HG02571 (cell line): ENCODE measurements around the gene SPATS1.
A peak's percentile ranks its signal among the peaks of the same experiment; 100 is the strongest.
"Not testable (repeated sequence)": the region's sequence is repeated elsewhere in the genome, so short reads cannot be mapped to it uniquely, and the experiment has no call there.

Experiments
- ATAC-seq: cut with Tn5 transposase; IDR thresholded peaks from one replicate; pipeline ENCODE4 v1.9.1; 2021; ENCODE audit warnings: mild to moderate bottlenecking, moderate library complexity; ENCODE audit not compliant: unreplicated experiment

Gene SPATS1

DNA sequence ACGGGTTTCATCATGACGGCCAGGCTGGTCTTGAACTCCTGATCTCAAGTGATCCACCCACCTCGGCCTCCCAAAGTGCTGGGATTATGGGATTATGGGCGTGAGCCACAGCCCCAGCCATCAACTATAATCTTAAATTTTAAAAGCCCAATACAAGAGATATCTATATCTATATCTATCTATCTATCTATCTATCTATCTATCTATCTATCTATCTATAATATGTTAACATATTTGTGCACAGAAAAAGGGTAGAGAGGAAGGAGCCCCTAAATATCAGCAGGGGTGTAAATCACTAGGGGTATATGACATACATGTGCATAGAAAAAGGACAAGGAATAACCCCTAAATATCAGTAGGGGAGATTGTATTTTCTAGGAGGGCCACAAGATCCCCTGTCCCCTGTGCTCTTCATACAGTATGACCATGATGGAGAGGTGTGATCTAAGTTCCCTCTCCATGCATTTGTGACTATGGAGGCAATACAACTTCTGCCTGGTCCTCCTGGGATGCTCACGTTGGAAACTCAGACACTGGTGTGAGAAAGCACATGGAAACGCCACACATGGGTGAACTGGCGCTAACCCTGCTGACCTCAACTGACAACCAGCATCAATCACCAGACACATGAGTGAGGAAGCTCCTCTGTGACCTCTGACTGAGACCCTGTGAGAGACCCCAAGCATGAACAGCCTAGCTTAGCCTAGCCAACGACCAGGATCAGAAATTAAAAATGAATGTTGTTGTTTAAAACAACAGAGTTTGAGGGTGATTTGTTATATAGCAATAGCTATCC is 1.2 kb upstream of the SPATS1 start:
- ATAC-seq, result no peak

DNA sequence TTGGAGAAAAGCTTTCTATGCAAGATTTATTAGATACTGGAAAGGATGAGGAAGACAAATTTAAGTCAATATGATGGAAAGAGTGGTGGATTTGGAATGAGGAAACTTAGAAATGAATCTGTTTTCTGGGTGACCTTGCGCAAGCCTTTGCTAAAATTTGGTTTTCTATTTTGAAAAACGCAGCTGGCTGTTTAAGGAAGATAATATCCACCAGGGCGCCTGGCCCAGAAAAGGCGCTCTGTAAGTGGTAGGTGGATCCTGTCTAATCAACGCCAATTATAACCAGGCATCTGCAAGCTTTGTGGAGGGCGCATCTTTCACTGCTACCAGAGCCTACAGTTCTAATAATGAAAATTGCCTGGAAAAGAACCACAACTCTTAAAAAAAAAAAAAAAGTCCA is 398 bp upstream of the SPATS1 start:
- no peak for ATAC-seq

GRCh38 chr6:44346818-44347217 is 4.4 kb downstream of the SPATS1 start:
- not testable (repeated sequence) for ATAC-seq

DNA sequence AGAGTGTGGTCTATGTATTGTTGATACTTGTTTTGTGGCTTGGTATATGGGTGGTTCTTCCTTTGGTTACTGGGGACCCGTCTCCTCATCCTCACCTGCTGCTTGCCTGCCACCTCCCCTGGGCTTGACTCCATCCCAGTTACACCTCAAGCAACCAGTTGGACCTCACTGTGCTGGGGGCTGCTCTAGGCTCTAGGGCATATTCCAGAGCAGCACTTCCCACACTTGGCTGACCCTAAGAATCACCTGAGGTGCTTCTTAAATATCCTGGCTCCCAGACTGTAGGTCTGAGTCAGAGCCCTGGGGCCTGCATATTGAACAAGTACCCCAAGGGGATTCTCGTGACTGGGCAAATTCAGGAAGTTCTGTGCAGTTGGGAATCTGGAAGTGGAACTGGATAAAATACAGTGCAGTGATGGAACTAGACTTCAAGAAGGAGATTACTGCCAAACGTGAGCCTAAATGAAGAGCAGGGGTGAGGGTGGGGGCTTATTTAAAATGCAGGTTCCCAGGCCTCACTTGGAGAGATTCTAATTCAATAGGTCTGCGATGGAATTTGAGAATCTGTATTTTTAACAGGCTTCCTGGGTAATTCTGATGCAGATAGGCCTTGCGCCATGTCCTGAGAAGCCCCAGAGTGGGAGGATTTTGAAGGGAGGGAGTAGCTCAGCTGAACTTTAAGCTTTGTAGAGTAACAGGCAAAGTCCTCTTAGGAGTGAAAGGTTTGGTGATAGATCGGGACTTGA is 7.6 kb downstream of the SPATS1 start:
- ATAC-seq, result no peak

DNA sequence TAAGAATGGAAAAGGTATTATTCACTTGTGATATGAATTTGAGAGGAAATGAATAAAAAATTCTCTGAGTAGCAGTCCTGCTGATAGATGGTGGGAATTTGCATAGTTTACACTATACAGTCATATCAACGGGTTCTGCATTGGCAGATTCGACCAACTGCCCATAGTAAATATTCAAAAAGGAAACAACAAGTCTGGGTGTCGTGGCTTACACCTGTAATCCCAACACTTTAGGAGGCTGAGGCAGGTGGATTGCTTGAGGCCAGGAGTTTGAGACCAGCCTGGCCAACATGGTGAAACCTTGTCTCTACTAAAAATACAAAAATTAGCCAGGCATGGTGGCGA is 8.2 kb downstream of the SPATS1 start:
- ATAC-seq, result not testable (repeated sequence)

GRCh38 chr6:44352259-44352658 is 9.8 kb downstream of the SPATS1 start:
- ATAC-seq, result no peak

DNA sequence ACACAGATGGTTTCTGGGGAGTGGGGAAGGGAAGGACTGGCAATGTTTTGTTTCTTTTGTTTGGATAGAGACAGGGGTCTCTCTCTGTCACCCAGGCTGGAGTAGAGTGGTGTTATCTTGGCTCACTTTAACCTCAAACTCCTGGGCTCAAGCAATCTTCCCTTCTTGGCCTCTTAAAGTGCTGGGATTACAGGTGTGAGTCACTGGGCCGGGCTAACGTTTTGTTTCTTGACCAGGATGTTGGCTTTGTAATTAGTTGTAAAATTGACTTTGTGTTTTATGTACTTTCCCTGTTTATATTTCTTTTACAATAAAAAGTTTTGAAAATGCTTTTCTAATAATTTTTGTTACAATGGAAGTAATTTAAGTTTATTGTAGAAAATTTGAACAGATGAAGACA is 10.9 kb downstream of the SPATS1 start:
- ATAC-seq, result no peak

GRCh38 chr6:44355640-44356039 is 13.2 kb downstream of the SPATS1 start:
- no peak for ATAC-seq

- ATAC-seq, result no peak
Observed at GRCh38 chr6:44356487-44356886, 14.0 kb downstream of the SPATS1 start.

DNA sequence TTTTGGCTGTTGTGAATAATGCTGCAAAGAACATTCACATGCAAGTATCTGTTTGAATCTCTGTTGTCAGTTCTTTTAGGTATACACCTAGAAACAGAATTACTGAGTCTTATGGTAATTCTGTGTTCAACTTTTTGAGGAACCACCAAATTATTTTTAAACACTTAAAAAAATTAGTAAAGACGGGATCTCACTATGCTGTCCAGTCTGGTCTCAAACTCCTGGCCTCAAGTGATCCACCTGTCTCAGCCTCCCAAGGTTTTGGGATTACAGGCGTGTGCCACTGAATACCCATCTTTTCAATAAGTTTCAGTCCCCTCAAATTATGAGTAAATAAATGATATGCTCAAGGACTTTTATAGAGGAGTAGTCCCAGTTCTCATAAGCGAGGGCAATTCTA is 17.5 kb downstream of the SPATS1 start:
- ATAC-seq, result no peak

DNA sequence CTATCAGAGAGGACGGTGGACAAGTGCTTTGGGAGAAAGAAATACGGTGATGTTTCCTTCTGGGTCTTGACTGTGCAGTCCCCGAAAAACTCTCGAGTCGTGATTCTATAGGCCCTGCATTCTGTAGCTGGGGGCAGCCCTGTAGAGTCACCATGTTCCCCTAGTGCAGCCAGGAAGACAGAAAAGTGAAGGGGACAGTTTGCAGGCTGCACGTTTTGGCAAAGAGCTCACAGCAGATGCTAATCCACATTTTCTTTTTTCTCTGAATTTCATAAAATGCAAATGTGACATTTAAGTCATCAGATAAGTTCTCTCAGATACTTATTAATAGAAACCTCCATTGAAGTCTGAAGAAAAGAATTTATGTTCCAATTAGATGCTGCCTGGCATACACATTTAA is 19.5 kb downstream of the SPATS1 start:
- ATAC-seq, result no peak

DNA sequence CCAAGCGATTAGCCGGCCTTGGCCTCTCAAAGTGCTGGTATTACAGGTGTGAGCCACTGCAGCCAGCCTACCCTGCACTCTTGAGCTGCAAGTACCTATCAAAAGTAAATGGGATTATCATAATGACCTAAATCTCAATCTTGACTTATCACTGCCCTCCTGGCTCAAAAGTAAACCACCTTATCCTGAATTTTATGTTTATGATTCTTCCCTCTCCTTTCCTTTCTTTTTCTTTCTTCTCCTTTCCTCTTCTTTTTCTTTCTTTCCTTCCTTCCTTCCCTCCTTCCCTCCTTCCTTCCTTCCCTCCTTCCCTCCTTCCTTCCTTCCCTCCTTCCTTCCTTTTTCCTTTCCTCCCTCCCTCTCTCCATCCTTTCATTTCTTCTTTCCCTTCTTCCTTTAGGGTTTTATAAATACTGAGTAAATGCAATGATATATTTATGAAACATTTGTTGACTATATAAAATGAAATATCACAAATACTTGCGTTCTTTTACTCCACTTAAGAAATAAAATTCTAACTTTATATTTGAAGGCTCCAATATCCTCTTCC is 21.0 kb downstream of the SPATS1 start:
- ATAC-seq, result no peak

GRCh38 chr6:44366781-44367180 is 24.3 kb downstream of the SPATS1 start:
- no peak for ATAC-seq

- ATAC-seq, result no peak
Observed at GRCh38 chr6:44367681-44368080, 25.2 kb downstream of the SPATS1 start.

GRCh38 chr6:44373051-44373450 is 30.6 kb downstream of the SPATS1 start:
- no peak for ATAC-seq

- ATAC-seq, result no peak
Observed at GRCh38 chr6:44373787-44374186, 31.3 kb downstream of the SPATS1 start.

GRCh38 chr6:44375071-44375470 is 32.6 kb downstream of the SPATS1 start:
- no peak for ATAC-seq

DNA sequence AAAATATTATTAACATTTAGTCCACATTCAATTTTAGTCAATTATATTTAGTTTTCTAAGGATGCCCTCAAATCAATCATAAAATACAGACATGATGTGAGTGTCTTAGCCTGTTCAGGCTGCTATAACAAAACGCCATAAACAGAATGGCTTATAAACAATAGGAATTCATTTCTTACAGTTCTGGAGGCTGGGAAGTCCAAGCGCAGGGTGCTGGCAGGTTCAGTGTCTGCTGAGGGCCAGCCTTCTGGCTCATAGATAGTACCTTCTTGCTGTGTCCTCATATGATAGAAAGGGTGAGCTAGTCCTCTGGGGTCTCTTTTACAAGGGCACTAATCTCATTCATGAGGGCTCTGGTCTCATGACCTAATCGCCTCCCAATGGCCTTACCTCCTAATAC is 35.0 kb downstream of the SPATS1 start:
- ATAC-seq, result no peak

GRCh38 chr6:44377971-44378370 is 35.5 kb downstream of the SPATS1 start:
- ATAC-seq, result no peak

GRCh38 chr6:44381739-44382138 is 39.3 kb downstream of the SPATS1 start:
- no peak for ATAC-seq

DNA sequence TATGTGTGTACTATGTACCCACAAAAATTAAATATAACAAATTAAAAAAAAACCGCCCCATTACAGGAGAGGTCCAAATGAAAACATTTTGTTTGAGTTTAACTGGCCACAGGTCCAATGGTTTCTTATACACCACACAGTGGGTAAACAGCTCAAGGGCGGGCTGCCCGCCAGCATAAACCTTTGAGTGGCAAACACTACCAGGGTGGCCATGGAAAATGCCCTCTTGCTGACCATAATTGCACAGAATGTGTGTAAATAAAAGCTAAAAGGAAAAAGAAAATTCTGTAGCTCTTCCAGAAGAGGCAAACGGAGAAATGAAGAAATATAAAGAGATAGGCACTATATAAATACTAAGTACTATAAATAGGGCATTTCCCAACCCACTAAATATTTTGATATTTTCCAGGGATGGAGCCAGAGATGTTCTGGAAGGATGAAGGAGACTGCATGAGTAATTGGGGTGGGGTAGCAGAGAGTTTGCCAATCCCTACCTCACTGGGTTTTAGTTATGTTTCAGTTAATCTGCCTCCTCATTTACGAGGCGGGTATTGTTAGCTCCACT is 44.0 kb downstream of the SPATS1 start:
- no peak for ATAC-seq

DNA sequence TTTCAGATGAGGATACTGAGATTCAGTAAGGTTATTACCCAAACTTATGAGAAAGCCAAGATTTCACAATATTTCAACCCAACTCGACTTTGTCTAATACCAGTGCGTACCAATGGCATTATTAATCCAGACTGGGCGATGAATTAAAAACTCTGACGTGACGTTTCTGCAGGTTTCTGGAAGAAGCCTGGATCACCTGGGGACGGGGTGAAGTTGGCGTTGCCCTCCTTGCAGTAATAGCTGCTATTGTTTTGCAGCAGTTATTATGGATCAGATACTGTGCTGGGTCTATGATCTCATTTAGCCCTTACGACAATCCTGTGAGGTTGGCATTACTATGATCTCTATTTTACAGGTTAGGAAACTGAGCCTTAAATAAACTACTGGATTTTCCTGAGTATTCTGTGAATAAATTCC is 44.5 kb downstream of the SPATS1 start:
- peak; percentile 10 for ATAC-seq
